ENCODE data around the gene C22orf23.

GRCh38 chr22:37985050-37985585 lies 31.7 kb upstream of the C22orf23 start:
- no peak for TF ChIP-seq POLR2A (IDR thresholded peaks at IDR 0.05; ENCODE audit: low read depth, low read length)
- TF ChIP-seq RAD21 (IDR thresholded peaks at IDR 0.05; ENCODE audit: low read length), result no peak
- no peak for TF ChIP-seq USF2 (IDR thresholded peaks at IDR 0.05; ENCODE audit: low read depth, low read length)
